BE2C (cell line): Measurements from ENCODE around the gene ARL8A.

Source experiments
- DNase-seq: peaks from one replicate; pipeline ENCODE4 v3.0.0-alpha.2; 2020
- H3K27me3 ChIP-seq: fragments of 250-450 bp; sonication (Bioruptor Pico); 2 replicates; pipeline ENCODE4 v1.5.1; 2020; ENCODE audit warnings: mild to moderate bottlenecking
- H3K36me3 ChIP-seq: fragments of 250-450 bp; sonication (Bioruptor Pico); 2 replicates; pipeline ENCODE4 v1.5.1; 2020; ENCODE audit warnings: mild to moderate bottlenecking
- H3K4me1 ChIP-seq: fragments of 250-450 bp; sonication (Bioruptor Pico); 2 replicates; pipeline ENCODE4 v1.5.1; 2020
- H3K4me3 ChIP-seq: 2 replicates; pipeline ENCODE4 v1.5.1; 2011; ENCODE audit warnings: low read depth, low read length
- H3K9me3 ChIP-seq: fragments of 250-450 bp; sonication (Bioruptor Pico); 2 replicates; pipeline ENCODE4 v1.5.1; 2020
- TF ChIP-seq, protein P1 (sequence below): IDR thresholded peaks from 2 replicates; pipeline ENCODE4 v1.5.1; 2012; ENCODE audit warnings: mild to moderate bottlenecking, low read depth, low read length

ARL8A gene

DNA sequence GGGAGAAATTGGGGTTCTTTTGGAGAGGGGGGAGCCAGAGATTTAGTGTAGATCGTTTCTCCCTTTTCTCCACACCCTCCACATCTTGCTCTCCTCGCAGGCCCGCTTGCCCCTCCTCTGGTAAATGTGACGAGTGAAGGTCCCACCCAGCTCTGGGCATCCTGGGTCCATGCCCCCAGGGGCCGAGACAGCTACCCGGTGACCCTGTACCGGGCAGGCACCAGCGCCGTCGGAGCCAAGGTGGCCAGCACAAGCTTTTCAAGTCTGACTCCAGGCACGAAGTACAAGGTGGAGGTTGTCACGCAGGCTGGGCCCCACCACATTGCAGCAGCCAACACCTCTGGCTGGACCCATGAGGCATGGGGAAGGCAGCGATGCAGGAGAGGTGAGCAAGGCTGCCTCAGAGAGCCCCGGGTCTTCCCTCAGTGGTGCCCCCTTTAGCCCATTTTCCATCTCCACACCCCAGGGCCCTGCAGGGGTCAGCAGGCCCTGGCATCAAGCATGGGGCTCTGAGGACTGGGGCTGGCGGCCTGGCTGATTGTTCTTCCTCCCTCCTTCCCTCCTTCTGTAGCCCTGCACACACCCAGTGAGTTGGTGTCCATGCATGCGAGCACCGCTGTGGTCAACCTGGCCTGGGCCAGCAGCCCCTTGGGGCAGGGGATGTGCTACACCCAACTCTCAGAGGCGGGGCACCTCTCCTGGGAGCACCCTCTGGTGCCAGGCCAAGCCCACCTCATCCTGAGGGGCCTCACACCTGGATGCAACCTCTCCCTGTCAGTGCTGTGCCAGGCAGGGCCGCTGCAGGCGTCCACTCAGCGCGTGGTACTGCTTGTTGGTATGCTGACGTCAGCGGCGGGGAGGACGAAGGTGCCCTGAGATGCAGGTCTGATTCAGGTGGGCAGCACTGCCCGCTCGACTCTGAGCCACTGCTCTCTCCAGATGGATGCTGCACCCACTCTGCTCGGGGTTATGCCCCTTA is 32.7 kb upstream of the ARL8A start:
- H3K27me3 ChIP-seq, result no peaks in the 10 kb centered on the region

DNA sequence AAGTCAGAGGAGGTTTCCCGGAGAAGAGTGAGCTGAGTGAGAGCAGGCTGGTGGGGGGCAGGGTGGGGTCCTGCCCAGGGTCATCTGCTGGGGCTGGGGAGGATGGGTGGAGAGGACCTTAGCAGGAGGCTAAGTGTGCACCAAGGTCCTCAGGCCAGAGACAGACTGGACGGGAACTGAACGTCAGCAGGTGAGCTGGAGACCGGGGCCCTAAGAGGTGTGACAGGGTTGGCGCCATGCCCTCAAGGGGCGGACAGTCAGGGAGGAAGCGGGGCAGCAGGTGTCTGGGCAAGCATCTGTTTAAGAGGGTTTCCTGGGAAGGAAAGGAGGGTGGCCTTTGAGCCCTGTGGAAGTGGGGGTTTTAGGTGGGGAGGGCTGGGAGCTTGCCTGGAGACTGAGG is 29.5 kb upstream of the ARL8A start:
- no peak overlapping the region for H3K4me3 ChIP-seq
- TF ChIP-seq, protein P1, sequence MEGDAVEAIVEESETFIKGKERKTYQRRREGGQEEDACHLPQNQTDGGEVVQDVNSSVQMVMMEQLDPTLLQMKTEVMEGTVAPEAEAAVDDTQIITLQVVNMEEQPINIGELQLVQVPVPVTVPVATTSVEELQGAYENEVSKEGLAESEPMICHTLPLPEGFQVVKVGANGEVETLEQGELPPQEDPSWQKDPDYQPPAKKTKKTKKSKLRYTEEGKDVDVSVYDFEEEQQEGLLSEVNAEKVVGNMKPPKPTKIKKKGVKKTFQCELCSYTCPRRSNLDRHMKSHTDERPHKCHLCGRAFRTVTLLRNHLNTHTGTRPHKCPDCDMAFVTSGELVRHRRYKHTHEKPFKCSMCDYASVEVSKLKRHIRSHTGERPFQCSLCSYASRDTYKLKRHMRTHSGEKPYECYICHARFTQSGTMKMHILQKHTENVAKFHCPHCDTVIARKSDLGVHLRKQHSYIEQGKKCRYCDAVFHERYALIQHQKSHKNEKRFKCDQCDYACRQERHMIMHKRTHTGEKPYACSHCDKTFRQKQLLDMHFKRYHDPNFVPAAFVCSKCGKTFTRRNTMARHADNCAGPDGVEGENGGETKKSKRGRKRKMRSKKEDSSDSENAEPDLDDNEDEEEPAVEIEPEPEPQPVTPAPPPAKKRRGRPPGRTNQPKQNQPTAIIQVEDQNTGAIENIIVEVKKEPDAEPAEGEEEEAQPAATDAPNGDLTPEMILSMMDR, result no peak
- H3K4me1 ChIP-seq, result no peaks in the 10 kb centered on the region
- no peaks in the 10 kb centered on the region for H3K36me3 ChIP-seq
- no peak for DNase-seq
- H3K27me3 ChIP-seq, result no peaks in the 10 kb centered on the region
- no peaks in the 10 kb centered on the region for H3K9me3 ChIP-seq

More for the DNA sequence above, 32.7 kb upstream of the ARL8A start:
- no peaks in the 10 kb centered on the region for H3K36me3 ChIP-seq
- no peak overlapping the region for H3K4me3 ChIP-seq
- no peak for DNase-seq
- no peaks in the 10 kb centered on the region for H3K9me3 ChIP-seq
- TF ChIP-seq, protein P1, result 0 out of 2 replicates have a peak, but pooled peaks have one; percentile 2
- H3K4me1 ChIP-seq, result no peaks in the 10 kb centered on the region

GRCh38 chr1:202172015-202172355 is 27.4 kb upstream of the ARL8A start:
- DNase-seq, result no peak
- no peaks in the 10 kb centered on the region for H3K9me3 ChIP-seq
- H3K27me3 ChIP-seq, result no peaks in the 10 kb centered on the region
- H3K4me3 ChIP-seq, result no peak overlapping the region
- TF ChIP-seq, protein P1, result no peak
- H3K4me1 ChIP-seq, result peaks cover 9% of the 10 kb centered on the region
- no peaks in the 10 kb centered on the region for H3K36me3 ChIP-seq

GRCh38 chr1:202171292-202172014 is 26.9 kb upstream of the ARL8A start:
- peaks cover 9% of the 10 kb centered on the region for H3K4me1 ChIP-seq
- no peaks in the 10 kb centered on the region for H3K27me3 ChIP-seq
- no peak overlapping the region for H3K4me3 ChIP-seq
- DNase-seq, result no peak
- H3K36me3 ChIP-seq, result no peaks in the 10 kb centered on the region
- TF ChIP-seq, protein P1, result no peak
- H3K9me3 ChIP-seq, result no peaks in the 10 kb centered on the region

- Histone ChIP-seq H3K27me3 (no peaks in the 10 kb centered on the region), H3K36me3 (no peaks in the 10 kb centered on the region), H3K9me3 (no peaks in the 10 kb centered on the region), H3K4me1 (peaks cover 9% of the 10 kb centered on the region), H3K4me3 (no peak overlapping the region)
- TF ChIP-seq, protein P1, result no peak
- no peak for DNase-seq
Measured at GRCh38 chr1:202170726-202171125, 26.2 kb upstream of the ARL8A start.

DNA sequence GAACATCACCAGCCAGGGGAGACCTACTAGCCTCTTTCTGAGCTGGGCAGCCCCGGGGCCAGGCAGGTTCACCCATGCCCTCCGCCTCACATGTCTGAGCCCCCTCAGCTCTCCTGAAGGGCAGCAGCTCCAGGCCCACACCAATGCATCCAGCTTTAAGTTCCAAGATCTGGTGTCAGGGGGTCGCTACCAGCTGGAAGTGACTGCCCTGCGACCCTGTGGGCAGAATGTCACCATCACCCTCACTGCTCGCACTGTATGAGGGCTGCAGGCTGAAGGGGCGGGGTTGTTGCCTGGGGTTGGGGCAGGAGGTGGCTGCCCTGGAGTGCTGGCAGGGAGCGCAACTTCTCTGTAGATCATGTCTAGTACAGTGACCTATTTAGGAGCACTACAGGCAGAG is 24.3 kb upstream of the ARL8A start:
- TF ChIP-seq, protein P1, result no peak
- peaks cover 9% of the 10 kb centered on the region for H3K4me1 ChIP-seq
- H3K9me3 ChIP-seq, result no peaks in the 10 kb centered on the region
- no peak for DNase-seq
- no peaks in the 10 kb centered on the region for H3K27me3 ChIP-seq
- H3K36me3 ChIP-seq, result no peaks in the 10 kb centered on the region
- H3K4me3 ChIP-seq, result peak overlapping the region; percentile 58
